Activated CD8-positive, alpha-beta memory T cell treated with anti-CD3 and anti-CD28 coated beads for 1 hour (primary cell): ENCODE measurements around the gene LIPC.

Experiments used
- DNase-seq, 2 donors: peaks; one replicate each; pipeline ENCODE4 v3.0.0-alpha.2; 2020; ENCODE audit warnings: low read depth in 1 of 2; ENCODE audit errors: extremely low read depth in 1 of 2

Gene LIPC

DNA sequence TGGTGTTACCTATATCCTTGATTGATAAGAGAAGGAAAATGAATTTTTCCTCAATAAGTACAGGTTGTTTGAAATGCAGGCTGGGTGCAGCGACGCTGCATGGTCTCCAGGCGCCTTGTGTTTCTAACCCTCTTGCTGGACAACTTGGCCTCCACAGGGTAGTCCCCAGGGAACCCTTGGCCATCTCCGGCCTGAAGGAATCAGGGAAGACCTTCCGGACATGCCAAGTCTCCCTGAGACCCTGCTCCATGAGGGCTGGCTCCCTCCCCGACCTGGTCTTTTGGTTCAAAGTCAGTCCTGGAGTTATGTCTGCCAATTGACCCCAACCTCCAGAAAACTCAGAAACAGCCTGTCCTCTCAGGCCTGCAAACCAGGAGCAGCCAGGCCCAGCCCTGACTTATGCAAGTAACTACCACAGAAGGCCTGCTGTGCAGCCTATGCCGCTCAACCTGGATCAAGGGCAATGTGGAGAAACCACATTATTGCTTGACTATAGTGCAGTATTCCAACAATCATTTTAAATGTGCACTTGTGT, 98.3 kb downstream of the LIPC start:
- DNase-seq: no peak

GRCh38 chr15:58532126-58532525, 100.3 kb downstream of the LIPC start:
- DNase-seq: no peak

DNA sequence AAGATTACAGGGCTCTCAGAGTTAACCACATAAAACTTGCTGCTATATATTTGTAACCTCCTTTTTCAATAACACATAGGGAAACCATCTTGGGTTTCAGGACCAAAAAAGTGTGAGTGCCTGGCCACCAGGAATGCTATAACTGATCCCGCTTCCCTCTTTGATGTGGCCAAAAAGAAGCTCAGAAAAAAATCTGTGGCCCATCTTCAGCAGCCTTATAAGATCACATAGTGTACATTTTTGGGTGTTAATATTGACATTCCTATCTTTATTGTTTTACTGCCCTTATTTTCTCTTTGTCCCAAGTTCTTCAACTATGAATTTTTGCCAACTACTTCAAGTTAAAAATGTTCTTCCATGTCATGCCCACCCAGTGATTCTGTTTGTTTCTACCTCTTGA, 102.8 kb downstream of the LIPC start:
- no peak for DNase-seq

- no peak for DNase-seq
These were observed 103.5 kb downstream of the LIPC start for GRCh38 chr15:58535337-58535736.

- DNase-seq: no peak
These were observed 104.1 kb downstream of the LIPC start for GRCh38 chr15:58535894-58536293.

- DNase-seq: no peak
These were observed 104.6 kb downstream of the LIPC start for GRCh38 chr15:58536414-58536813.

DNA sequence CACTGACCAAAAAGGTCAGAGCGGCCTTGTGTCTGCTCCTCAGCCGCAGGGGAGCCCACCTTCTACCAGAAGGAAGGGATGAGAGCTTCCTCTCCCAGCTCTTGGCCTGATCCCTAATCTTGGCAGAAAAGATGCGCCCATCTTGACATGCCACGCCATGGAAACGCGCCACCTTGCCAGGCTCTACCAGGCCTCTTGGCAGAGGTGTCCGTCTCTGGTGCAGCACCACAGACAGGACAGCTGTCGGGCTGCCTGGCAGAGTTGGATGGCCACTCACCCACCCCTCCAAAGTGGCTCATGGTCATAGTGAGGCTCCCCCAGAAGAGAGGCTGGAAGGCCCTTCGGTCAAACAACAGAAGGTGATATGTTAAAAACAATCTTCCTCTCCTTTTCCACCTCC, 105.2 kb downstream of the LIPC start:
- no peak for DNase-seq

- DNase-seq: no peak
These were observed 106.5 kb downstream of the LIPC start for GRCh38 chr15:58538225-58538727.

DNA sequence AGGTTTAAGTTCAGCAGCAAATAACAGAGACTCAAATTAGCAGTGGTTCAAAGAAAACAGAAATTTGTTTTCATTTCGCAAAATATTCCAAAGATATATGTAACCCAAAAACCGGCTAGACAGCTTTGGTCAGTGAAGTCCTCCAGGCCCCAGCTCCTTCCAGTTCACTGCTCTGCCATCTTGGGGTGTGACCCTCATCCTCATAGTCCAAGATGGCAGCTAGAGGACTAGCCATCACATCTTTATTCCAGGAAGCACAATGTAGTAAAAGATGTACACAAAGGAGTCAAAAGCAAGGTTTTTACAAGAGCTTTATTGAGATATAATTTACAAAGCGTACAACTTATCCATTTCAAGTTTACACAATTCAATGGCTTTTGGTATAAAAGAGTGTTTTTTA, 107.1 kb downstream of the LIPC start:
- DNase-seq: no peak

- DNase-seq: no peak
These were observed 107.8 kb downstream of the LIPC start for GRCh38 chr15:58539548-58539947.

GRCh38 chr15:58541410-58542087, 109.8 kb downstream of the LIPC start:
- no peak for DNase-seq

DNA sequence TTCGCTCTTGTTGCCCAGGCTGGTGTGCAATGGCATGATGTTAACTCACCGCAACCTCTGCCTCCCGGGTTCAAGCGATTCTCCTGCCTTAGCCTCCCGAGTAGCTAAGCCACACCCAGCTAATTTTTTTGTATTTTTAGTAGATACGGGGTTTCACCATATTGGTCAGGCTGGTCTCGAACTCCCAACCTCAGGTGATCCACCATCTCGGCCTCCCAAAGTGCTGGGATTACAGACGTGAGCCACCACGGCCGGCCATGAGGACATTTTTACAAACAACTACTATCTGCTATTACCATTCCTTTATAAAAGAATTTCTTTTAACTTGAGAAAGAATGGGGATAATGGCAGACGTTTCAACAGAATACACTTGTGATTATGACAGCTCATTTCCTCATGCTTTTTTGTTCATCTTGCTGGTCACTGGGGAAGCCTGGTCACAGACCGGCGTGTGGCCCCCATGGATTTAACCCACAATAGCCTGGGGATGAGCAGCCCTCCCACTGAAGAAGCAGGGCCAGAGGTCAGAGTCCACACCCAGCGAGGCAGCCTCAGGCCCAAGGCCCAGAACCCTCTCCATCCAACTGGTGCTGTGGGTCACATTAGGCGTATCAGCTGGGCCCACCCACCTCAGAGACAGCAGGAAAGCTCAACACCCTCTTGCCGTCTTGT, 112.0 kb downstream of the LIPC start:
- DNase-seq: no peak

DNA sequence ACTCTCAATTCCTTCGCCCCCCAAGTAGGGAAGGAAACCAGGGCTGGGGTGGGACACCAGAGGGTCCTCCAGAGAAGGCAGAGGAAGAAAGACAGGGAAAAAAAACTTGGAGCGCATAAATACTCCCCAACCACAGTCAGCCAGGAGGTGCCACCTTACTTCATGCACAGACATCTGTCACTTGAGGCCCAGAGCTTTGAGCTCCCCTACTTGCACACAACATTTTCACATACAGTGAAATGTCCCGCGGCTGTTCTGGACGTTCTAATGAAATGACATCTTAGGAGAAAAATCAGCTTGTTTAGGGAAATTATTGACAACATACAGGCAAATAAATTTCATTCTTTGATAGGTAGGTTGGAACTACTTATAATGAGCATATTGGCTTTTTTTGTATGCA, 113.0 kb downstream of the LIPC start:
- no peak for DNase-seq

DNA sequence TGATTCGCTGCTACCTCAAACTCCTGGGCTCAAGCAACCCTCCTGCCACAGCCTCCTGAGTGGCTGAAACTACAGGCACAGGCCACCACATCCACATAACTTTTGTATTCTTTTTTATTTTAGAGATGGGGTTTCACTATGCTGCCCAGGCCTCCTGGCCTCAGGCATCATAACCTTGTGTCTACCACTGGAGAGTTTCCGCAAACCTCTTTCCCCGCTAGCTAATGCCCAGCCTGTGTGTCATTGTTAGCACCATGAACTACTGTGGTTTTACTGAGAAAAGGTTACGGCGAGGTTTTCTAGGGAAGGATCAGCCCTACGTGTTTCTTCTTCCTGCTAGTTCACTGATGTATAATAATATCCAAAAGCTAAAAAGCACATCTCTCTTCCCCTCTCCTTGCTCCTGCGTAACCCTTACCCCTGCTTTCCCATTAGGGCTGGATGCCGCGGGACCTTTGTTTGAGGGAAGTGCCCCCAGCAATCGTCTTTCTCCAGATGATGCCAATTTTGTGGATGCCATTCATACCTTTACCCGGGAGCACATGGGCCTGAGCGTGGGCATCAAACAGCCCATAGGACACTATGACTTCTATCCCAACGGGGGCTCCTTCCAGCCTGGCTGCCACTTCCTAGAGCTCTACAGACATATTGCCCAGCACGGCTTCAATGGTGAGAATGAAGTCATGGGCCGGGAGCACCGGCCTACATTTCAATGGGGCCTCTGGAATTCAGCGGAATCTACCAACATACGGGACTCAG, 113.7 kb downstream of the LIPC start:
- DNase-seq: no peak

- DNase-seq: no peak
These were observed 114.3 kb downstream of the LIPC start for GRCh38 chr15:58546066-58546591.

- DNase-seq: no peak
These were observed 115.1 kb downstream of the LIPC start for GRCh38 chr15:58546635-58547627.

DNA sequence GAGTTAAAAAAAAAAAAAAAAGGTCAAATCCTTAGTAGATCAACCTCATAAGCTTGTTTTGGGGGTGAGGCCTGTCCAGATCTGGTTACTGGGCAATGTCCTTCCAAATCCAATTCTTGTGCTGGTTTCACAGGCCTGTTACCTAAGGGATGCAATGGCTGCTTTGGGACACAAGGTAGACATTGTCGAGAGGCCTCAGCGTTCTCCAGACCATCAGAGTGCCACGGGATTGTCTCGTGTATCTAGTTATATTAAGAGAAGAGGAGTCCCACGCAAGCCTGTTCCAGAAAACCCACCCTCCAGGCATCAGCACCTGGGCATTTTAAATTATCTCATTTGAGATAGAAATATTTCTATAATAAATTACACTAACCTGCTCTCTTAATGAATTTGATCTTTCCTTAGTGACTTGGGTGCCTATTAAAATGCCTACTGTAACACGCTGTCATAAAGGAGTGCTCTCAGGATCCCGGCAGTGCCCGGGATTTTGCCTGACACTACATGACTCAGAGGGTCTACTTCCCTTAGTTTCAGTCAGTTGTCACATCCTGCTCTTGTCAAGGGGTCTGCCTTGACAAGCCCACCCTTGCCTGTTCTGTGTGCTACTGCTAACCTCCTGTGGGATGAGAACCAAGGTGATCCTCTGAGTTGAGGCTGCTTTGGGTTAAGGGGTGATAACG, 116.0 kb downstream of the LIPC start:
- no peak for DNase-seq

- no peak for DNase-seq
These were observed 116.7 kb downstream of the LIPC start for GRCh38 chr15:58548308-58549012.
